NCI-H2196 treated with DMSO at 0.1 percent for 48 hours (cell line): ENCODE results near the gene DDIT4.
"Not testable (repeated sequence)": the region's sequence is repeated elsewhere in the genome, so short reads cannot be mapped to it uniquely, and the experiment has no call there.

Experiments
- DNase-seq: peaks from one replicate; lab custom pipeline; 2025; ENCODE audit not compliant: unreplicated experiment; lab: John Stamatoyannopoulos, UW

The DDIT4 gene

GRCh38 chr10:72273410-72274212 lies at the start of gene DDIT4:
TSS of gene DDIT4 (plus strand) at chr10:72273924. CDS start at chr10:72274217, 293 bp downstream.
- peak; percentile 85 for DNase-seq

GRCh38 chr10:72224191-72224590 lies 49.5 kb upstream of the DDIT4 start:
- not testable (repeated sequence) for DNase-seq

- DNase-seq: no peak
Observed at GRCh38 chr10:72226418-72227027, 47.2 kb upstream of the DDIT4 start.

- DNase-seq: no peak
Observed at GRCh38 chr10:72227826-72228225, 45.9 kb upstream of the DDIT4 start.

GRCh38 chr10:72228318-72228751 lies 45.4 kb upstream of the DDIT4 start:
- peak; percentile 18 for DNase-seq

- DNase-seq: no peak
Observed at GRCh38 chr10:72229261-72230251, 44.2 kb upstream of the DDIT4 start.

GRCh38 chr10:72233621-72234020 lies 40.1 kb upstream of the DDIT4 start:
- no peak for DNase-seq

GRCh38 chr10:72234560-72235095 lies 39.1 kb upstream of the DDIT4 start:
- peak; percentile 14 for DNase-seq

- DNase-seq: no peak
Observed at GRCh38 chr10:72235544-72236279, 38.0 kb upstream of the DDIT4 start.

- DNase-seq: no peak
Observed at GRCh38 chr10:72238392-72239175, 35.1 kb upstream of the DDIT4 start.

GRCh38 chr10:72239409-72239808 lies 34.3 kb upstream of the DDIT4 start:
- no peak for DNase-seq

- DNase-seq: no peak
Observed at GRCh38 chr10:72240371-72240770, 33.4 kb upstream of the DDIT4 start.

- no peak for DNase-seq
Observed at GRCh38 chr10:72241691-72242252, 32.0 kb upstream of the DDIT4 start.

- no peak for DNase-seq
Observed at GRCh38 chr10:72242675-72243074, 31.0 kb upstream of the DDIT4 start.

- no peak for DNase-seq
Observed at GRCh38 chr10:72243822-72244437, 29.8 kb upstream of the DDIT4 start.

GRCh38 chr10:72244573-72245038 lies 29.1 kb upstream of the DDIT4 start:
- no peak for DNase-seq

- no peak for DNase-seq
Observed at GRCh38 chr10:72245949-72246525, 27.7 kb upstream of the DDIT4 start.

- no peak for DNase-seq
Observed at GRCh38 chr10:72248468-72249151, 25.1 kb upstream of the DDIT4 start.
